ENCODE data around the gene IGSF8. TPM values are rescaled to one million over a fixed set of nuclear protein-coding genes. Genes with fewer than 3 reads are reported as not detected.

IGSF8 gene
- total RNA-seq, 1 donor from 2014 or later: 32.9 TPM

- no peak overlapping the region for H3K4me3 ChIP-seq (ENCODE audit: low read depth, low read length)
- TF ChIP-seq, protein P1, sequence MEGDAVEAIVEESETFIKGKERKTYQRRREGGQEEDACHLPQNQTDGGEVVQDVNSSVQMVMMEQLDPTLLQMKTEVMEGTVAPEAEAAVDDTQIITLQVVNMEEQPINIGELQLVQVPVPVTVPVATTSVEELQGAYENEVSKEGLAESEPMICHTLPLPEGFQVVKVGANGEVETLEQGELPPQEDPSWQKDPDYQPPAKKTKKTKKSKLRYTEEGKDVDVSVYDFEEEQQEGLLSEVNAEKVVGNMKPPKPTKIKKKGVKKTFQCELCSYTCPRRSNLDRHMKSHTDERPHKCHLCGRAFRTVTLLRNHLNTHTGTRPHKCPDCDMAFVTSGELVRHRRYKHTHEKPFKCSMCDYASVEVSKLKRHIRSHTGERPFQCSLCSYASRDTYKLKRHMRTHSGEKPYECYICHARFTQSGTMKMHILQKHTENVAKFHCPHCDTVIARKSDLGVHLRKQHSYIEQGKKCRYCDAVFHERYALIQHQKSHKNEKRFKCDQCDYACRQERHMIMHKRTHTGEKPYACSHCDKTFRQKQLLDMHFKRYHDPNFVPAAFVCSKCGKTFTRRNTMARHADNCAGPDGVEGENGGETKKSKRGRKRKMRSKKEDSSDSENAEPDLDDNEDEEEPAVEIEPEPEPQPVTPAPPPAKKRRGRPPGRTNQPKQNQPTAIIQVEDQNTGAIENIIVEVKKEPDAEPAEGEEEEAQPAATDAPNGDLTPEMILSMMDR (IDR thresholded peaks at IDR 0.05; ENCODE audit: insufficient read depth, low read length, poor library complexity, severe bottlenecking): no peak
- DNase-seq (ENCODE audit: low read depth): no peak
- no peaks in the 10 kb centered on the region for H3K36me3 ChIP-seq (ENCODE audit: control insufficient read depth, insufficient read depth, low read length)
- H3K27me3 ChIP-seq (ENCODE audit: control insufficient read depth, insufficient read depth, low read length): peaks cover 16% of the 10 kb centered on the region
Observed at GRCh38 chr1:160133990-160134770, 35.8 kb upstream of the IGSF8 start.

DNA sequence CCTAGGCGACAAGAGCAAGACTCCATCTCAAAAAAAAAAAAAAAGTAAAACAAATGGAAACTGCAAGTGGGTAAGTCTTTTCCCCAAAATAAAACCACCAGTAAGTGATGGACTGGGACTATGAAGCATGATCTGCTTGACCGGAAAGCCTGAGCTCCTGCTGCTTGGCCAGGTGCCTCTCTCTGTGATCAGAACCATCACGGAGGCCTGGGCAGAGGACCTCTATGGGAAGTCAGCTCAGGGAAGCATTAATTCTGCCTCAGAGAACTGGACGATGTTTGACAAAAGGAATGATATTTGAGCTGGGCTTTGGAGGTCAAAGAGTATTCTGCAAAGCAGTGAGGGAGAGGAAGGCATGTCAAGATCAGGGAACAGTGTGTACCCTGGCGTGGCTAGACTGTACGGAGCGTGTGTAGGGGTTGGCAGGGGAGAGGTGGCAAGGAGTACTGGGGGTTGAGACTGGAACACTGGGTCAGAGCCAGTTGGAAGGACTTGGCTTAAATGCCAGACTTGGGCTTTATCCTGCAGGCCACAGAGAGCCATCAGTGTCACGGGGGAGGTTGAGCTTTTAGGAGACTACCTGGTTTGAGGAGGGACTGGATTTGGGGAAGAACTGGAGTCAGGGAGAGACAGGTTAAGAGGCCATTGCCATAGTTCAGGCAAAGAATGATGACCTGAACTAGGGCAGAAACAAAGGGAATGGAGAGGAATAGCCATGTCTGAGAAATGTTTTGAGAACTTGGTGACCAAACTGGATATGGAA is 33.6 kb upstream of the IGSF8 start:
- DNase-seq (ENCODE audit: low read depth): no peak
- H3K36me3 ChIP-seq (ENCODE audit: control insufficient read depth, insufficient read depth, low read length): no peaks in the 10 kb centered on the region
- TF ChIP-seq, protein P1 (IDR thresholded peaks at IDR 0.05; ENCODE audit: insufficient read depth, low read length, poor library complexity, severe bottlenecking): no peak

DNA sequence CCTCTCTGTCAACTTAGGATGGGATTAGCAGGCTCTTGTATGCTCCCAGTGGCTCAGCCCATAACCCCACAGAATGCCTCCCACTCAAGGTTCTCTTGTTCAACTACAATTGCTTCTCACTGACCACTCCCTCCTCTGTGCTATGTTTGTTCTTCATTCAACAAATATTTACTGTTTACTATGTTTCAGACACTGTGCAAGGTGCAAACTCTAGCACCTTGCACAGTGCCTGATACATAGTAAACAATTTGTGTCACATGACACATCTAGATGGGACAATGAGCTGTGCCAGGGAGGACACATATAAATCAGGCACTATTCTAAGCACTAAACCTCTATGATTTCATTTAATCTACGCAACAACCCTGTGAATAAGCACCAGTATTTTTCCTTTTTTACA is 32.5 kb upstream of the IGSF8 start:
- TF ChIP-seq, protein P1 (IDR thresholded peaks at IDR 0.05; ENCODE audit: insufficient read depth, low read length, poor library complexity, severe bottlenecking): no peak
- no peak for DNase-seq (ENCODE audit: low read depth)
- Histone ChIP-seq H3K27me3 (ENCODE audit: control insufficient read depth, insufficient read depth, low read length) (peaks cover 16% of the 10 kb centered on the region), H3K4me3 (ENCODE audit: low read depth, low read length) (no peak overlapping the region), H3K36me3 (ENCODE audit: control insufficient read depth, insufficient read depth, low read length) (no peaks in the 10 kb centered on the region)

More for the DNA sequence above, 33.6 kb upstream of the IGSF8 start:
- H3K4me3 ChIP-seq (ENCODE audit: low read depth, low read length): no peak overlapping the region
- peaks cover 16% of the 10 kb centered on the region for H3K27me3 ChIP-seq (ENCODE audit: control insufficient read depth, insufficient read depth, low read length)

- TF ChIP-seq, protein P1 (IDR thresholded peaks at IDR 0.05; ENCODE audit: insufficient read depth, low read length, poor library complexity, severe bottlenecking): no peak
Observed at GRCh38 chr1:160130486-160130885, 32.1 kb upstream of the IGSF8 start.

GRCh38 chr1:160129966-160130365 is 31.5 kb upstream of the IGSF8 start:
- TF ChIP-seq, protein P1 (IDR thresholded peaks at IDR 0.05; ENCODE audit: insufficient read depth, low read length, poor library complexity, severe bottlenecking): no peak
- no peak overlapping the region for H3K4me3 ChIP-seq (ENCODE audit: low read depth, low read length)
- peaks cover 12% of the 10 kb centered on the region for H3K27me3 ChIP-seq (ENCODE audit: control insufficient read depth, insufficient read depth, low read length)
- no peak for DNase-seq (ENCODE audit: low read depth)
- no peaks in the 10 kb centered on the region for H3K36me3 ChIP-seq (ENCODE audit: control insufficient read depth, insufficient read depth, low read length)

More at GRCh38 chr1:160130486-160130885, 32.1 kb upstream of the IGSF8 start:
- no peak for DNase-seq (ENCODE audit: low read depth)
- Histone ChIP-seq H3K27me3 (ENCODE audit: control insufficient read depth, insufficient read depth, low read length) (peaks cover 16% of the 10 kb centered on the region), H3K4me3 (ENCODE audit: low read depth, low read length) (no peak overlapping the region), H3K36me3 (ENCODE audit: control insufficient read depth, insufficient read depth, low read length) (no peaks in the 10 kb centered on the region)
